ENCODE results near the gene NOTCH4. TPM values are rescaled to one million over a fixed set of nuclear protein-coding genes. Genes with fewer than 3 reads are reported as not detected.
A peak's percentile ranks its signal among the peaks of the same experiment; 100 is the strongest.

Gene NOTCH4
- total and polyA plus RNA-seq, 2 of the 4 experiments (the other 2 are of a cell fraction), result 0.96 to 1.3 TPM

DNA sequence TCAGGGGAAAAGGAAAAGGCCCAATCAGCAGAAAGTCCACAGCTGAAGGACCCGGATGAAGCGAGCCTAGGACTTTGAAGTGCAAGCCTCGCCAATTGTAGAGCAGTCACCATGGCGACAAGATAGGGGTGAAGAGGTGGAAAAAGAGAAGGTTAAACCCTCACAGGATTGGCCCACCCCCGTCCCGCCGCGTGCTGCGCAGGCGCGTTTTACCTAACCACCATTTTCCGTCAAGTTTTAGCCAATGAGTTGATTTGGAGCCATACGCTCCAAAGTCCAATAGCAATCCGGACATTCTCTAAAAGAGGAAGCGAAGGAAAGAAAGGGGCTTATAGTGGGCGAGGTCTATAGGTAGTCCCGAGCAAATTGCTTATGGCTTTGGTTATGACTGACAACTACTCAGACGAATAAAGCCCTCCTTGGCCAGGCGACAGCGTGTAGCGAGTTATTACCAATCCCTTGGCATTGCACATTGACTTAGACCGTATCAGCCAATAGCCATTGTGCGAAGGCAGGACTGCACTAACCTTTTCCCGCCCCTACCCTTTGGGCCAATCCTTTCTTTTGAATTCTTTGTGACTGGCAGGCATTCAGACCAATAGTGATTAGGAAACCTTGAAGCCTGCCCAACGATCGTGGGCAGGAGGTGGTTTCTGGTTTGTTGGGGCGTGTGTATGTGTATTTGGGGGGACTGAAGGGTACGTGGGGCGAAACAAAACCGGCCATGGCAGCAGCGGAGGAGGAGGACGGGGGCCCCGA is 45.9 kb downstream of the NOTCH4 start, which contains the start of gene RNF5:
RNF5 (plus strand) TSS at position 618 of the 759 bp plus-strand sequence; CDS start at position 725, 107 bp downstream.
- peaks cover 11% of the 10 kb centered on the region; the same call in 1 of the 2 replicates for H3K36me3 ChIP-seq (ENCODE audit: control insufficient read depth, insufficient read depth, low read length)
- H3K4ac ChIP-seq (ENCODE audit: low read depth, low read length), result peak within 1 kb of the TSS; percentile 92
- peak within 1 kb of the TSS; percentile 95 for H3K14ac ChIP-seq (replicated peaks; ENCODE audit: low read depth, low read length)
- H2BK120ac ChIP-seq (ENCODE audit: low read depth, low read length), result peak within 1 kb of the TSS; percentile 65
- H2AK5ac ChIP-seq (ENCODE audit: low read depth, low read length), result peak within 1 kb of the TSS; percentile 94
- peak within 1 kb of the TSS; percentile 70 for H3K18ac ChIP-seq (ENCODE audit: low read depth, low read length)
- in situ Hi-C loops (cut with MboI; ENCODE audit: low sequenced_read_pairs), result loop anchor here (10.0 to 25.0 kb wide), 2 partner anchors 203 to 784 kb away; partner anchors contain the start of genes BRD2, DXO and HLA-DMA
- H3K4me3 ChIP-seq (ENCODE audit: insufficient read depth, low read depth, low read length), result peak within 1 kb of the TSS; percentile 65
- peak within 1 kb of the TSS; percentile 58 to 89 for H4K8ac ChIP-seq (ENCODE audit: low read depth in 2 of 2, low read length in 2 of 2)
- peak within 1 kb of the TSS; percentile 85 for H4K91ac ChIP-seq (ENCODE audit: insufficient read depth, low read depth, low read length)
- dilution Hi-C loops (cut with HindIII; ENCODE audit: low sequenced_read_pairs, unreplicated experiment), result no loop called here
- H3K4me1 ChIP-seq (ENCODE audit: control insufficient read depth, insufficient read depth, low read length), result peaks cover 5% of the 10 kb centered on the region
- peaks cover 3% of the 10 kb centered on the region; the same call in 1 of the 2 replicates for H4K20me1 ChIP-seq (ENCODE audit: insufficient read depth, low read length)
- H4K5ac ChIP-seq (ENCODE audit: low read depth, low read length), result peak within 1 kb of the TSS; percentile 77
- ChIA-PET CTCF (interaction anchor here (0.6 to 0.7 kb wide), 2 partner anchors 63 to 609 kb away, joined by 3 read pairs; no protein-coding TSS in a partner anchor), POLR2A (ENCODE audit: unreplicated experiment) (interaction anchor here (0.6 to 1.4 kb wide), 5 partner anchors 10 to 19 kb away, joined by 3 to 6 read pairs (median 4); no protein-coding TSS in a partner anchor)
- intact Hi-C loops (cut with micrococcal nuclease), result loop anchor here (2.0 to 5.0 kb wide), 2 partner anchors 25 to 61 kb away; no protein-coding TSS in a partner anchor
- peak within 1 kb of the TSS; percentile 90 for H2BK5ac ChIP-seq (ENCODE audit: low read depth, low read length, poor library complexity, severe bottlenecking)
- H3K4me2 ChIP-seq (ENCODE audit: low read depth, low read length), result peak within 1 kb of the TSS; percentile 99
- H3K79me1 ChIP-seq (ENCODE audit: low read depth in 1 of 2, low read length in 2 of 2), result peaks cover 29 to 57% of the 10 kb centered on the region in 2 experiments
- DNase-seq (peak; percentile 100), ATAC-seq (ENCODE audit: low read depth) (peak; percentile 78)
- peak within 1 kb of the TSS; percentile 74 for H3K27ac ChIP-seq (ENCODE audit: insufficient read depth, low read length)
- H3K9me1 ChIP-seq (ENCODE audit: insufficient read depth, low read length), result peaks cover 25% of the 10 kb centered on the region
- peak within 1 kb of the TSS; percentile 91 for H3K56ac ChIP-seq (ENCODE audit: extremely low read depth, insufficient read depth, low read length)
- H3K27me3 ChIP-seq (ENCODE audit: control insufficient read depth, insufficient read depth, low read length), result no peaks in the 10 kb centered on the region
- H3K9ac ChIP-seq (ENCODE audit: low read depth, low read length), result peak within 1 kb of the TSS; percentile 92
- H2BK15ac ChIP-seq (ENCODE audit: low read depth, low read length), result peak within 1 kb of the TSS; percentile 28; the same call in 2 of the 3 replicates
- no peak within 1 kb of the TSS; the same call in none of the 2 replicates for H2BK20ac ChIP-seq (ENCODE audit: low read depth, low read length)
- H2AFZ ChIP-seq (replicated peaks; ENCODE audit: low read length, poor library complexity), result peak within 1 kb of the TSS; percentile 85
- 0% methylated on average over 9 of the region's 33 CpGs; no CpG with 5 or more reads in 1 of the 2 experiments for WGBS, 2 experiments (ENCODE audit: extremely low coverage in 2 of 2, insufficient read length in 1 of 2)
- H3K9me3 ChIP-seq (ENCODE audit: control insufficient read depth, insufficient read depth, low read length), result no peaks in the 10 kb centered on the region
- H2AK9ac ChIP-seq (replicated peaks; ENCODE audit: low read depth, low read length, poor library complexity), result peak within 1 kb of the TSS; percentile 92
- H3K23ac ChIP-seq (ENCODE audit: low read depth, low read length), result peak within 1 kb of the TSS; percentile 88
- no TSS peak for BruUV-seq (replicated peaks)
- peak; percentile 27; the same call in 1 of the 2 replicates for TF ChIP-seq MAZ (IDR thresholded peaks at IDR 0.05; ENCODE audit: borderline replicate concordance, low read depth, low read length)
- TF ChIP-seq FOS (IDR thresholded peaks at IDR 0.05; ENCODE audit: low read depth, low read length), result peak; percentile 44; the same call in 1 of the 2 replicates
- peak; percentile 97 for TF ChIP-seq MAFK (IDR thresholded peaks at IDR 0.05; ENCODE audit: low read depth, low read length)
- TF ChIP-seq MXI1 (IDR thresholded peaks at IDR 0.05; ENCODE audit: borderline replicate concordance, low read depth, low read length), result peak; percentile 35; the same call in 1 of the 2 replicates
- TF ChIP-seq BHLHE40 (IDR thresholded peaks at IDR 0.05; ENCODE audit: low read depth, low read length), result peak; percentile 39; the same call in 1 of the 2 replicates
- no peak for TF ChIP-seq RFX5 (IDR thresholded peaks at IDR 0.05; ENCODE audit: low read depth, low read length)
- TF ChIP-seq RAD21 (IDR thresholded peaks at IDR 0.05; ENCODE audit: low read length), result no peak
- TF ChIP-seq, protein P1, sequence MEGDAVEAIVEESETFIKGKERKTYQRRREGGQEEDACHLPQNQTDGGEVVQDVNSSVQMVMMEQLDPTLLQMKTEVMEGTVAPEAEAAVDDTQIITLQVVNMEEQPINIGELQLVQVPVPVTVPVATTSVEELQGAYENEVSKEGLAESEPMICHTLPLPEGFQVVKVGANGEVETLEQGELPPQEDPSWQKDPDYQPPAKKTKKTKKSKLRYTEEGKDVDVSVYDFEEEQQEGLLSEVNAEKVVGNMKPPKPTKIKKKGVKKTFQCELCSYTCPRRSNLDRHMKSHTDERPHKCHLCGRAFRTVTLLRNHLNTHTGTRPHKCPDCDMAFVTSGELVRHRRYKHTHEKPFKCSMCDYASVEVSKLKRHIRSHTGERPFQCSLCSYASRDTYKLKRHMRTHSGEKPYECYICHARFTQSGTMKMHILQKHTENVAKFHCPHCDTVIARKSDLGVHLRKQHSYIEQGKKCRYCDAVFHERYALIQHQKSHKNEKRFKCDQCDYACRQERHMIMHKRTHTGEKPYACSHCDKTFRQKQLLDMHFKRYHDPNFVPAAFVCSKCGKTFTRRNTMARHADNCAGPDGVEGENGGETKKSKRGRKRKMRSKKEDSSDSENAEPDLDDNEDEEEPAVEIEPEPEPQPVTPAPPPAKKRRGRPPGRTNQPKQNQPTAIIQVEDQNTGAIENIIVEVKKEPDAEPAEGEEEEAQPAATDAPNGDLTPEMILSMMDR (conservative IDR thresholded peaks at IDR 0.05; ENCODE audit: low read depth, low read length), result no peak
- 0 out of 2 replicates have a peak, but pooled peaks have one; percentile 29 for TF ChIP-seq NFE2L2 (IDR thresholded peaks at IDR 0.05; ENCODE audit: low read depth, low read length)
- no peak for TF ChIP-seq CHD1 (IDR thresholded peaks at IDR 0.05; ENCODE audit: low read depth, low read length)
- 0 out of 2 replicates have a peak, but pooled peaks have one; percentile 11 for TF ChIP-seq USF2 (IDR thresholded peaks at IDR 0.05; ENCODE audit: low read depth, low read length)
- TF ChIP-seq, protein P2, sequence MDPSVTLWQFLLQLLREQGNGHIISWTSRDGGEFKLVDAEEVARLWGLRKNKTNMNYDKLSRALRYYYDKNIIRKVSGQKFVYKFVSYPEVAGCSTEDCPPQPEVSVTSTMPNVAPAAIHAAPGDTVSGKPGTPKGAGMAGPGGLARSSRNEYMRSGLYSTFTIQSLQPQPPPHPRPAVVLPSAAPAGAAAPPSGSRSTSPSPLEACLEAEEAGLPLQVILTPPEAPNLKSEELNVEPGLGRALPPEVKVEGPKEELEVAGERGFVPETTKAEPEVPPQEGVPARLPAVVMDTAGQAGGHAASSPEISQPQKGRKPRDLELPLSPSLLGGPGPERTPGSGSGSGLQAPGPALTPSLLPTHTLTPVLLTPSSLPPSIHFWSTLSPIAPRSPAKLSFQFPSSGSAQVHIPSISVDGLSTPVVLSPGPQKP (IDR thresholded peaks at IDR 0.05; ENCODE audit: borderline replicate concordance, low read depth, low read length), result no peak
